GM12874 (cell line): Measurements from ENCODE around the gene CDK5.

Experiments used
- CTCF ChIP-seq: IDR thresholded peaks from 2 replicates; pipeline ENCODE4 v1.5.1; 2011; ENCODE audit warnings: low read depth, mild to moderate bottlenecking, control low read depth, low read length, moderate library complexity; ENCODE audit not compliant: insufficient read depth

Gene CDK5

GRCh38 chr7:151014950-151015349 lies 42.7 kb downstream of the CDK5 start:
- no peak for TF ChIP-seq CTCF

- no peak for TF ChIP-seq CTCF
Observed at GRCh38 chr7:151013733-151014497, 43.8 kb downstream of the CDK5 start.

- TF ChIP-seq CTCF: no peak
Observed at GRCh38 chr7:151013356-151013732, 44.4 kb downstream of the CDK5 start.

GRCh38 chr7:151012911-151013347 lies 44.8 kb downstream of the CDK5 start:
- 0 out of 2 replicates have a peak, but pooled peaks have one; percentile 12 for TF ChIP-seq CTCF

GRCh38 chr7:151012031-151012692 lies 45.5 kb downstream of the CDK5 start:
- no peak for TF ChIP-seq CTCF

GRCh38 chr7:151011097-151011409 lies 46.6 kb downstream of the CDK5 start:
- TF ChIP-seq CTCF: no peak

GRCh38 chr7:151010307-151011096 lies 47.2 kb downstream of the CDK5 start:
- no peak for TF ChIP-seq CTCF
